Esophagus muscularis mucosa (tissue), 4 donors: Measurements from ENCODE around the gene VPS29. TPM values are rescaled to one million over a fixed set of nuclear protein-coding genes. Genes with fewer than 3 reads are reported as not detected.
A peak's percentile ranks its signal among the peaks of the same experiment; 100 is the strongest.
"Not testable (repeated sequence)": the region's sequence is repeated elsewhere in the genome, so short reads cannot be mapped to it uniquely, and the experiment has no call there.

Source experiments
- DNase-seq: peaks from one replicate; pipeline ENCODE4 v3.0.0-alpha.2; 2017; ENCODE audit errors: extremely low spot score
- H3K27ac ChIP-seq, 4 donors: fragments of 200-600 bp; sonication (generic); replicated peaks in 1 of 4; 1 replicate in 3 of 4; 2 replicates in 1 of 4; pipeline ENCODE4 v1.5.1; 2016 to 2019; ENCODE audit warnings: mild to moderate bottlenecking in 1 of 4
- H3K27me3 ChIP-seq, 4 donors: fragments of 200-600 bp; sonication (generic); one replicate each; pipeline versions ENCODE4 v1.5.1 to v1.6.0; 2016 to 2019
- H3K36me3 ChIP-seq, 4 donors: fragments of 200-600 bp; sonication (generic); one replicate each; pipeline ENCODE4 v1.5.1; 2016 to 2019
- H3K4me1 ChIP-seq, 4 donors: fragments of 200-600 bp; sonication (generic); one replicate each; pipeline ENCODE4 v1.5.1; 2016 to 2019
- H3K4me3 ChIP-seq, 4 donors: fragments of 200-600 bp; sonication (generic); 1 replicate in 2 of 4; 2 replicates in 2 of 4; pipeline ENCODE4 v1.5.1; 2016 to 2019; ENCODE audit warnings: mild to moderate bottlenecking in 4 of 4, moderate library complexity in 1 of 4
- H3K9me3 ChIP-seq, 4 donors: fragments of 200-600 bp; sonication (generic); 1 replicate in 3 of 4; 2 replicates in 1 of 4; pipeline ENCODE4 v1.5.1; 2016 to 2019
- CTCF ChIP-seq, 3 experiments: fragments of 200-600 bp in 2 of 3; fragments of 450-650 bp in 1 of 3; sonication (generic) in 2 of 3; IDR thresholded peaks; one replicate each; pipeline ENCODE4 v1.5.1; 2017 to 2019; ENCODE audit warnings: antibody characterized with exemption in 3 of 3, mild to moderate bottlenecking in 2 of 3, moderate library complexity in 1 of 3
- EP300 ChIP-seq: sonication (generic); formaldehyde crosslinking; IDR thresholded peaks from one replicate; pipeline ENCODE4 v1.6.1; 2017; ENCODE audit warnings: antibody characterized with exemption
- POLR2A ChIP-seq: fragments of 450-650 bp; IDR thresholded peaks from one replicate; pipeline ENCODE4 v1.6.1; 2017; ENCODE audit warnings: antibody characterized with exemption, moderate library complexity, mild to moderate bottlenecking, low read depth
- POLR2AphosphoS5 ChIP-seq, 2 donors: sonication (generic); formaldehyde crosslinking; IDR thresholded peaks; one replicate each; pipeline ENCODE4 v1.6.1; 2017; ENCODE audit warnings: antibody characterized with exemption in 2 of 2
- WGBS: methylation state at CpG from one replicate; pipeline ENCODE4 v1.1.5; 2018; 5-methylcytosine and 5-hydroxymethylcytosine counted together
- intact Hi-C: fragments of 100-400 bp; cut with DNase I; formaldehyde crosslinking; loops from one replicate; pipeline ENCODE4 v1.15.1; 2023
- total RNA-seq, 4 donors: library from RNA; depleted of rRNA; stranded (reverse); fragments of >200 nt; gene quantifications; one replicate each; pipeline versions ENCODE4 v1.1.0 to v1.2.1, GENCODE V29; 2016

Gene VPS29
- total RNA-seq, 4 donors from 2014 or later: 126 to 166 (median 156) TPM

- DNase-seq: no peak
- TF ChIP-seq EP300 (no peak), CTCF (IDR thresholded peaks at IDR 0.05) (no peak), POLR2AphosphoS5 (IDR thresholded peaks at IDR 0.05) (peak in 1 of 2 donors; percentile 58)
- intact Hi-C loops: loop anchor here (5.0 kb wide), 1 partner anchor 36 kb away; the partner anchor contains the start of gene PPTC7
- Histone ChIP-seq H3K27me3 (no peaks in the 10 kb centered on the region), H3K9me3 (no peaks in the 10 kb centered on the region), H3K4me3 (no peak overlapping the region), H3K27ac (peak overlapping the region; percentile 83 to 92 (median 89)), H3K36me3 (peaks cover 0 to 18% (median 9%) of the 10 kb centered on the region in 4 donors), H3K4me1 (peaks cover 63 to 100% (median 100%) of the 10 kb centered on the region in 4 donors)
- 35% methylated on average over 3 of the region's 3 CpGs for WGBS
Observed at GRCh38 chr12:110546339-110546738, 44.4 kb upstream of the VPS29 start.

- Histone ChIP-seq H3K27me3 (no peaks in the 10 kb centered on the region), H3K9me3 (no peaks in the 10 kb centered on the region), H3K4me1 (peaks cover 60 to 100% (median 100%) of the 10 kb centered on the region in 4 donors), H3K4me3 (no peak overlapping the region), H3K27ac (peak overlapping the region; percentile 83 to 92 (median 89)), H3K36me3 (peaks cover 0 to 24% (median 6%) of the 10 kb centered on the region in 4 donors)
- intact Hi-C loops: loop anchor here (5.0 kb wide), 1 partner anchor 36 kb away; the partner anchor contains the start of gene PPTC7
- TF ChIP-seq EP300 (no peak), CTCF (IDR thresholded peaks at IDR 0.05) (no peak), POLR2A (no peak), POLR2AphosphoS5 (IDR thresholded peaks at IDR 0.05) (no peak)
- WGBS: 90% methylated on average over 10 of the region's 10 CpGs
- DNase-seq: no peak
Observed at GRCh38 chr12:110545812-110546211, 43.9 kb upstream of the VPS29 start.

GRCh38 chr12:110545259-110545658 lies 43.3 kb upstream of the VPS29 start:
- not testable (repeated sequence) for H3K4me3 ChIP-seq, H3K9me3 ChIP-seq, DNase-seq, H3K27me3 ChIP-seq
- H3K36me3 ChIP-seq: peaks cover 0 to 25% (median 6%) of the 10 kb centered on the region in 4 donors
- H3K27ac ChIP-seq: peak overlapping the region; percentile 83 to 92 (median 89)
- H3K4me1 ChIP-seq: peaks cover 59 to 100% (median 100%) of the 10 kb centered on the region in 4 donors
- 96% methylated on average over 4 of the region's 4 CpGs for WGBS
- intact Hi-C loops: loop anchor here (5.0 kb wide), 1 partner anchor 37 kb away; the partner anchor contains the start of gene PPTC7

GRCh38 chr12:110543965-110544364 lies 42.1 kb upstream of the VPS29 start:
- Histone ChIP-seq H3K27me3 (no peaks in the 10 kb centered on the region), H3K9me3 (no peaks in the 10 kb centered on the region), H3K4me3 (peak overlapping the region in 1 of 4 donors; percentile 23), H3K4me1 (peaks cover 56 to 100% (median 95%) of the 10 kb centered on the region in 4 donors), H3K27ac (peak overlapping the region; percentile 83 to 92 (median 89)), H3K36me3 (peaks cover 0 to 25% (median 10%) of the 10 kb centered on the region in 4 donors)
- TF ChIP-seq POLR2A (no peak), CTCF (IDR thresholded peaks at IDR 0.05) (no peak), POLR2AphosphoS5 (IDR thresholded peaks at IDR 0.05) (no peak)
- WGBS: 45% methylated on average over 4 of the region's 4 CpGs
- no peak for DNase-seq
- intact Hi-C loops: no loop called here

- Histone ChIP-seq H3K27me3 (no peaks in the 10 kb centered on the region), H3K27ac (peak overlapping the region; percentile 83 to 92 (median 89)), H3K4me3 (peak overlapping the region in 3 of 4 donors; percentile 10 to 23 (median 13)), H3K36me3 (peaks cover 0 to 27% (median 13%) of the 10 kb centered on the region in 4 donors), H3K9me3 (no peaks in the 10 kb centered on the region), H3K4me1 (peaks cover 56 to 100% (median 93%) of the 10 kb centered on the region in 4 donors)
- no peak for TF ChIP-seq CTCF (IDR thresholded peaks at IDR 0.05)
- peak; percentile 82 to 89 for TF ChIP-seq POLR2AphosphoS5 (IDR thresholded peaks at IDR 0.05)
- peak; percentile 59 for TF ChIP-seq EP300
- 23% methylated on average over 7 of the region's 7 CpGs for WGBS
- DNase-seq: peak; percentile 98
- intact Hi-C loops: no loop called here
Observed at GRCh38 chr12:110543252-110543959, 41.5 kb upstream of the VPS29 start.
